ENCODE data around the gene SMPX. TPM values are rescaled to one million over a fixed set of nuclear protein-coding genes. Genes with fewer than 3 reads are reported as not detected.

The SMPX gene
- total RNA-seq, result not detected in 2 replicates

GRCh38 chrX:21757960-21758359, at the start of gene SMPX:
Gene SMPX, minus strand, starts transcription at chrX:21758116. Its CDS starts 3,826 bp downstream, at chrX:21754290.

GRCh38 chrX:21658152-21658737, 99.7 kb downstream of the SMPX start, which contains the start of gene KLHL34:
Gene KLHL34, minus strand, starts transcription at chrX:21658330. Its CDS starts 542 bp downstream, at chrX:21657788.

Other genes starting within 250 kb of the SMPX start
- under 0.01 and 0.34 TPM in 2 replicates for gene KLHL34, start 99.8 kb downstream of the SMPX start, total RNA-seq
- gene MBTPS2, start 81.5 kb upstream of the SMPX start, total RNA-seq, result 6.5 and 13.0 TPM in 2 replicates
- gene YY2, start 97.9 kb upstream of the SMPX start, total RNA-seq, result 0.68 and 5.4 TPM in 2 replicates
- gene SMS, start 182.6 kb upstream of the SMPX start, total RNA-seq, result 173 and 188 TPM in 2 replicates